Endodermal cell (in vitro differentiated cells): Measurements from ENCODE around the gene PCNT. TPM values are rescaled to one million over a fixed set of nuclear protein-coding genes. Genes with fewer than 3 reads are reported as not detected.
"Not testable (repeated sequence)": the region's sequence is repeated elsewhere in the genome, so short reads cannot be mapped to it uniquely, and the experiment has no call there.

Source experiments
- DNase-seq: peaks from one replicate; pipeline ENCODE4 v3.0.0-alpha.2; 2017
- H3K27ac ChIP-seq: 2 replicates; pipeline ENCODE4 v1.5.1; 2013; ENCODE audit warnings: mild to moderate bottlenecking, low read depth, low read length, moderate library complexity
- H3K27me3 ChIP-seq: 2 replicates; pipeline ENCODE4 v1.6.1; 2013; ENCODE audit warnings: mild to moderate bottlenecking, low read length, moderate library complexity; ENCODE audit not compliant: insufficient read depth, control insufficient read depth, poor library complexity, severe bottlenecking
- H3K36me3 ChIP-seq: 2 replicates; pipeline ENCODE4 v1.7.0; 2013; ENCODE audit warnings: mild to moderate bottlenecking, low read length, moderate library complexity; ENCODE audit not compliant: control insufficient read depth, insufficient read depth
- H3K4me1 ChIP-seq: one replicate; pipeline ENCODE4 v1.7.0; 2013; ENCODE audit warnings: low read length; ENCODE audit not compliant: control insufficient read depth, insufficient read depth
- H3K4me3 ChIP-seq: 2 replicates; pipeline ENCODE4 v1.5.1; 2013; ENCODE audit warnings: mild to moderate bottlenecking, low read length, moderate library complexity
- H3K9ac ChIP-seq: 2 replicates; pipeline ENCODE4 v1.6.1; 2013; ENCODE audit warnings: mild to moderate bottlenecking, low read length, moderate library complexity; ENCODE audit not compliant: poor library complexity, severe bottlenecking; ENCODE audit errors: extremely low read depth
- H3K9me3 ChIP-seq: 2 replicates; pipeline ENCODE4 v1.6.1; 2013; ENCODE audit warnings: mild to moderate bottlenecking, low read length, moderate library complexity; ENCODE audit not compliant: control insufficient read depth
- H3K27ac Mint-ChIP-seq: 2 replicates; pipeline ENCODE4 v1.8.0; 2020; ENCODE audit warnings: mixed read lengths
- H3K27me3 Mint-ChIP-seq: 2 replicates; pipeline ENCODE4 v1.8.0; 2021; ENCODE audit warnings: mild to moderate bottlenecking, mixed read lengths; ENCODE audit not compliant: insufficient read depth
- H3K36me3 Mint-ChIP-seq: 2 replicates; pipeline ENCODE4 v1.8.0; 2020; ENCODE audit warnings: low read depth, mixed read lengths
- H3K4me1 Mint-ChIP-seq: 2 replicates; pipeline ENCODE4 v1.8.0; 2020; ENCODE audit warnings: mixed read lengths
- H3K4me3 Mint-ChIP-seq: 2 replicates; pipeline ENCODE4 v1.8.0; 2020; ENCODE audit warnings: mild to moderate bottlenecking, moderate library complexity, mixed read lengths
- H3K9me3 Mint-ChIP-seq: 2 replicates; pipeline ENCODE4 v1.8.0; 2020; ENCODE audit warnings: mild to moderate bottlenecking, mixed read lengths
- CTCF ChIP-seq: fragments of 200-600 bp; sonication (generic); conservative IDR thresholded peaks from 2 replicates; pipeline ENCODE4 v1.5.0; 2021; ENCODE audit warnings: antibody characterized with exemption, mild to moderate bottlenecking
- WGBS, 2 experiments: methylation state at CpG; one replicate each; pipeline versions ENCODE4 v1.1.5 to v1.1.7; 2013; ENCODE audit warnings: missing lambda C conversion rate in 2 of 2, mixed read lengths in 1 of 2; ENCODE audit not compliant: insufficient coverage in 1 of 2, insufficient read length in 1 of 2; 5-methylcytosine and 5-hydroxymethylcytosine counted together
- total RNA-seq, 2 donors: library from RNA; stranded (reverse); fragmentation: NEBNext Ultra II Directional in 1 of 2; extraction: Animal tissue kit (Norgen Biotek cat#: 25700) in 1 of 2; gene quantifications; 2 replicates in 1 of 2; 3 replicates in 1 of 2; pipeline ENCODE4 v1.2.1, GENCODE V29; 2021

PCNT gene
- total RNA-seq, 2 donors from 2014 or later, result 40.1 to 40.7 TPM

GRCh38 chr21:46442938-46443337 lies 119.0 kb downstream of the PCNT start:
- no peak overlapping the region for H3K4me3 Mint-ChIP-seq
- TF ChIP-seq CTCF, result no peak
- peaks cover 78% of the 10 kb centered on the region for H3K36me3 Mint-ChIP-seq
- Histone ChIP-seq H3K36me3 (peaks cover 89% of the 10 kb centered on the region), H3K9me3 (peaks cover 6% of the 10 kb centered on the region), H3K27ac (peak overlapping the region; percentile 12), H3K4me1 (no peaks in the 10 kb centered on the region), H3K27me3 (no peaks in the 10 kb centered on the region), H3K9ac (no peak overlapping the region), H3K4me3 (no peak overlapping the region)
- H3K4me1 Mint-ChIP-seq, result no peaks in the 10 kb centered on the region
- WGBS, 2 experiments, result 93 to 95% methylated on average over 12 to 15 of the region's 15 CpGs
- peak overlapping the region; percentile 26 for H3K27ac Mint-ChIP-seq
- no peak for DNase-seq
- H3K27me3 Mint-ChIP-seq, result no peaks in the 10 kb centered on the region
- peaks cover 16% of the 10 kb centered on the region for H3K9me3 Mint-ChIP-seq

GRCh38 chr21:46443910-46444309 lies 120.0 kb downstream of the PCNT start:
- H3K36me3 Mint-ChIP-seq, result peaks cover 82% of the 10 kb centered on the region
- Histone ChIP-seq H3K4me1 (no peaks in the 10 kb centered on the region), H3K9me3 (peaks cover 15% of the 10 kb centered on the region), H3K27ac (no peak overlapping the region), H3K4me3 (no peak overlapping the region), H3K9ac (no peak overlapping the region), H3K36me3 (peaks cover 85% of the 10 kb centered on the region), H3K27me3 (no peaks in the 10 kb centered on the region)
- H3K4me3 Mint-ChIP-seq, result no peak overlapping the region
- H3K9me3 Mint-ChIP-seq, result peaks cover 26% of the 10 kb centered on the region
- H3K27ac Mint-ChIP-seq, result peak overlapping the region; percentile 13
- no peak for TF ChIP-seq CTCF
- WGBS, 2 experiments, result 92 to 93% methylated on average over 8 of the region's 8 CpGs
- no peaks in the 10 kb centered on the region for H3K4me1 Mint-ChIP-seq
- DNase-seq, result no peak
- H3K27me3 Mint-ChIP-seq, result no peaks in the 10 kb centered on the region

GRCh38 chr21:46448108-46448507 lies 124.2 kb downstream of the PCNT start:
- Histone ChIP-seq H3K36me3 (peaks cover 43% of the 10 kb centered on the region), H3K4me1 (no peaks in the 10 kb centered on the region), H3K9me3 (peaks cover 26% of the 10 kb centered on the region), H3K4me3 (no peak overlapping the region), H3K27ac (no peak overlapping the region), H3K9ac (no peak overlapping the region), H3K27me3 (no peaks in the 10 kb centered on the region)
- H3K9me3 Mint-ChIP-seq, result peaks cover 46% of the 10 kb centered on the region
- H3K4me1 Mint-ChIP-seq, result no peaks in the 10 kb centered on the region
- no peak overlapping the region for H3K4me3 Mint-ChIP-seq
- H3K36me3 Mint-ChIP-seq, result peaks cover 70% of the 10 kb centered on the region
- no peak overlapping the region for H3K27ac Mint-ChIP-seq
- no peak for TF ChIP-seq CTCF
- DNase-seq, result no peak
- 90 to 94% methylated on average over 4 to 5 of the region's 5 CpGs for WGBS, 2 experiments
- H3K27me3 Mint-ChIP-seq, result no peaks in the 10 kb centered on the region

GRCh38 chr21:46448855-46449254 lies 124.9 kb downstream of the PCNT start:
- DNase-seq, H3K9ac ChIP-seq, H3K27me3 Mint-ChIP-seq, H3K27ac Mint-ChIP-seq, H3K27ac ChIP-seq, H3K27me3 ChIP-seq, H3K4me3 ChIP-seq, H3K4me3 Mint-ChIP-seq, H3K4me1 Mint-ChIP-seq, H3K4me1 ChIP-seq: not testable (repeated sequence)
- peaks cover 26% of the 10 kb centered on the region for H3K9me3 ChIP-seq
- Mint-ChIP-seq H3K9me3 (peaks cover 46% of the 10 kb centered on the region), H3K36me3 (peaks cover 70% of the 10 kb centered on the region)
- peaks cover 35% of the 10 kb centered on the region for H3K36me3 ChIP-seq
- WGBS, 2 experiments, result 93 to 97% methylated on average over 3 to 6 of the region's 6 CpGs
